HEK293 (cell line): ENCODE results near the gene DDIT3.

Source experiments
- CTCF ChIA-PET: fragments of 350-600 bp; formaldehyde crosslinking; extraction: SDS; loops from one replicate; lab custom pipeline; 2021; ENCODE audit warnings: antibody characterized with exemption; lab: Yijun Ruan, JAX
- POLR2A ChIA-PET: fragments of 300-600 bp; formaldehyde crosslinking; extraction: SDS; loops from one replicate; lab custom pipeline; 2020; ENCODE audit warnings: antibody characterized with exemption, inconsistent platforms; lab: Yijun Ruan, JAX
- H3K27ac ChIP-seq: fragments of 200-500 bp; sonication (Bioruptor generic); 2 replicates; pipeline ENCODE4 v1.5.1; 2014; ENCODE audit warnings: low read depth, low read length, control low read depth, inconsistent platforms; ENCODE audit errors: extremely low read depth
- H3K36me3 ChIP-seq, 2 experiments: fragments of 200-500 bp in 1 of 2; sonication (Bioruptor generic) in 1 of 2; 1 replicate in 1 of 2; 2 replicates in 1 of 2; pipeline ENCODE4 v1.5.1; 2014 to 2017; ENCODE audit warnings: inconsistent platforms in 2 of 2, low read length in 2 of 2; ENCODE audit not compliant: control insufficient read depth in 2 of 2, insufficient read depth in 1 of 2
- H3K4me1 ChIP-seq: fragments of 200-500 bp; sonication (Bioruptor generic); 2 replicates; pipeline ENCODE4 v1.5.1; 2014; ENCODE audit warnings: mild to moderate bottlenecking, low read length, inconsistent platforms; ENCODE audit not compliant: control insufficient read depth, insufficient read depth
- H3K4me3 ChIP-seq: 2 replicates; pipeline ENCODE4 v1.5.1; 2011; ENCODE audit warnings: low read depth, mild to moderate bottlenecking, control low read depth, low read length, moderate library complexity
- H3K9me3 ChIP-seq: fragments of 200-500 bp; sonication (Bioruptor generic); 2 replicates; pipeline ENCODE4 v1.5.1; 2014; ENCODE audit warnings: low read depth, low read length, inconsistent platforms; ENCODE audit not compliant: control insufficient read depth, insufficient read depth
- OSR2 ChIP-seq: fragments of 450-650 bp; formaldehyde crosslinking; IDR thresholded peaks from 2 replicates; pipeline ENCODE4 v1.5.1; 2016; ENCODE audit warnings: missing biosample characterization, missing genetic modification characterization
- PRDM10 ChIP-seq: fragments of 450-650 bp; formaldehyde crosslinking; IDR thresholded peaks from 2 replicates; pipeline ENCODE4 v1.5.1; 2016; ENCODE audit warnings: missing biosample characterization, missing genetic modification characterization
- ZNF645 ChIP-seq: fragments of 450-650 bp; formaldehyde crosslinking; IDR thresholded peaks from 2 replicates; pipeline ENCODE4; 2016; ENCODE audit warnings: missing biosample characterization, missing genetic modification characterization
- ZSCAN30 ChIP-seq: fragments of 450-650 bp; IDR thresholded peaks from 2 replicates; pipeline ENCODE4 v1.5.1; 2018; ENCODE audit warnings: missing biosample characterization, mild to moderate bottlenecking, missing genetic modification characterization, moderate library complexity
- TF ChIP-seq, protein P1 (sequence below): fragments of 450-650 bp; formaldehyde crosslinking; IDR thresholded peaks from 2 replicates; pipeline ENCODE4 v1.5.1; 2016; ENCODE audit warnings: missing biosample characterization, missing genetic modification characterization
- TF ChIP-seq, protein P2 (sequence below): fragments of 450-650 bp; formaldehyde crosslinking; IDR thresholded peaks from 2 replicates; pipeline ENCODE4 v1.5.1; 2016; ENCODE audit warnings: missing biosample characterization, missing genetic modification characterization, borderline replicate concordance

Gene DDIT3

GRCh38 chr12:57470970-57471656, 49.2 kb downstream of the DDIT3 start:
- POLR2A ChIA-PET: no interaction called here
- Histone ChIP-seq H3K27ac (no peak overlapping the region), H3K4me1 (no peaks in the 10 kb centered on the region), H3K36me3 (no peaks in the 10 kb centered on the region), H3K9me3 (no peaks in the 10 kb centered on the region), H3K4me3 (no peak overlapping the region)
- CTCF ChIA-PET: interaction anchor here (1.2 kb wide), 1 partner anchor 13 kb away, joined by 6 read pairs; the partner anchor contains the start of gene GLI1
- no peak for TF ChIP-seq ZNF645 (tag by site-specific recombination)
- 0 out of 2 replicates have a peak, but pooled peaks have one; percentile 15 for TF ChIP-seq PRDM10 (tag by site-specific recombination)
- TF ChIP-seq, protein P1, sequence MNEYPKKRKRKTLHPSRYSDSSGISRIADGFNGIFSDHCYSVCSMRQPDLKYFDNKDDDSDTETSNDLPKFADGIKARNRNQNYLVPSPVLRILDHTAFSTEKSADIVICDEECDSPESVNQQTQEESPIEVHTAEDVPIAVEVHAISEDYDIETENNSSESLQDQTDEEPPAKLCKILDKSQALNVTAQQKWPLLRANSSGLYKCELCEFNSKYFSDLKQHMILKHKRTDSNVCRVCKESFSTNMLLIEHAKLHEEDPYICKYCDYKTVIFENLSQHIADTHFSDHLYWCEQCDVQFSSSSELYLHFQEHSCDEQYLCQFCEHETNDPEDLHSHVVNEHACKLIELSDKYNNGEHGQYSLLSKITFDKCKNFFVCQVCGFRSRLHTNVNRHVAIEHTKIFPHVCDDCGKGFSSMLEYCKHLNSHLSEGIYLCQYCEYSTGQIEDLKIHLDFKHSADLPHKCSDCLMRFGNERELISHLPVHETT (tag by site-specific recombination): no peak

DNA sequence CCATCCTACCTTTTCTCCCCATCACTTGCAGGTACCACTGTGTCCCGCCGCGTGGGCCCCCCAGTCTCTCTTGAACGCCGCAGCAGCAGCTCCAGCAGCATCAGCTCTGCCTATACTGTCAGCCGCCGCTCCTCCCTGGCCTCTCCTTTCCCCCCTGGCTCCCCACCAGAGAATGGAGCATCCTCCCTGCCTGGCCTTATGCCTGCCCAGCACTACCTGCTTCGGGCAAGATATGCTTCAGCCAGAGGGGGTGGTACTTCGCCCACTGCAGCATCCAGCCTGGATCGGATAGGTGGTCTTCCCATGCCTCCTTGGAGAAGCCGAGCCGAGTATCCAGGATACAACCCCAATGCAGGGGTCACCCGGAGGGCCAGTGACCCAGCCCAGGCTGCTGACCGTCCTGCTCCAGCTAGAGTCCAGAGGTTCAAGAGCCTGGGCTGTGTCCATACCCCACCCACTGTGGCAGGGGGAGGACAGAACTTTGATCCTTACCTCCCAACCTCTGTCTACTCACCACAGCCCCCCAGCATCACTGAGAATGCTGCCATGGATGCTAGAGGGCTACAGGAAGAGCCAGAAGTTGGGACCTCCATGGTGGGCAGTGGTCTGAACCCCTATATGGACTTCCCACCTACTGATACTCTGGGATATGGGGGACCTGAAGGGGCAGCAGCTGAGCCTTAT, 49.9 kb downstream of the DDIT3 start:
- CTCF ChIA-PET: interaction anchor here (1.2 kb wide), 2 partner anchors 12 to 139 kb away, joined by 3 to 6 read pairs; partner anchors contain the start of gene GLI1
- TF ChIP-seq OSR2 (tag by site-specific recombination) (no peak), ZSCAN30 (tag by site-specific recombination) (no peak), PRDM10 (tag by site-specific recombination) (0 out of 2 replicates have a peak, but pooled peaks have one; percentile 15)
- TF ChIP-seq, protein P2, sequence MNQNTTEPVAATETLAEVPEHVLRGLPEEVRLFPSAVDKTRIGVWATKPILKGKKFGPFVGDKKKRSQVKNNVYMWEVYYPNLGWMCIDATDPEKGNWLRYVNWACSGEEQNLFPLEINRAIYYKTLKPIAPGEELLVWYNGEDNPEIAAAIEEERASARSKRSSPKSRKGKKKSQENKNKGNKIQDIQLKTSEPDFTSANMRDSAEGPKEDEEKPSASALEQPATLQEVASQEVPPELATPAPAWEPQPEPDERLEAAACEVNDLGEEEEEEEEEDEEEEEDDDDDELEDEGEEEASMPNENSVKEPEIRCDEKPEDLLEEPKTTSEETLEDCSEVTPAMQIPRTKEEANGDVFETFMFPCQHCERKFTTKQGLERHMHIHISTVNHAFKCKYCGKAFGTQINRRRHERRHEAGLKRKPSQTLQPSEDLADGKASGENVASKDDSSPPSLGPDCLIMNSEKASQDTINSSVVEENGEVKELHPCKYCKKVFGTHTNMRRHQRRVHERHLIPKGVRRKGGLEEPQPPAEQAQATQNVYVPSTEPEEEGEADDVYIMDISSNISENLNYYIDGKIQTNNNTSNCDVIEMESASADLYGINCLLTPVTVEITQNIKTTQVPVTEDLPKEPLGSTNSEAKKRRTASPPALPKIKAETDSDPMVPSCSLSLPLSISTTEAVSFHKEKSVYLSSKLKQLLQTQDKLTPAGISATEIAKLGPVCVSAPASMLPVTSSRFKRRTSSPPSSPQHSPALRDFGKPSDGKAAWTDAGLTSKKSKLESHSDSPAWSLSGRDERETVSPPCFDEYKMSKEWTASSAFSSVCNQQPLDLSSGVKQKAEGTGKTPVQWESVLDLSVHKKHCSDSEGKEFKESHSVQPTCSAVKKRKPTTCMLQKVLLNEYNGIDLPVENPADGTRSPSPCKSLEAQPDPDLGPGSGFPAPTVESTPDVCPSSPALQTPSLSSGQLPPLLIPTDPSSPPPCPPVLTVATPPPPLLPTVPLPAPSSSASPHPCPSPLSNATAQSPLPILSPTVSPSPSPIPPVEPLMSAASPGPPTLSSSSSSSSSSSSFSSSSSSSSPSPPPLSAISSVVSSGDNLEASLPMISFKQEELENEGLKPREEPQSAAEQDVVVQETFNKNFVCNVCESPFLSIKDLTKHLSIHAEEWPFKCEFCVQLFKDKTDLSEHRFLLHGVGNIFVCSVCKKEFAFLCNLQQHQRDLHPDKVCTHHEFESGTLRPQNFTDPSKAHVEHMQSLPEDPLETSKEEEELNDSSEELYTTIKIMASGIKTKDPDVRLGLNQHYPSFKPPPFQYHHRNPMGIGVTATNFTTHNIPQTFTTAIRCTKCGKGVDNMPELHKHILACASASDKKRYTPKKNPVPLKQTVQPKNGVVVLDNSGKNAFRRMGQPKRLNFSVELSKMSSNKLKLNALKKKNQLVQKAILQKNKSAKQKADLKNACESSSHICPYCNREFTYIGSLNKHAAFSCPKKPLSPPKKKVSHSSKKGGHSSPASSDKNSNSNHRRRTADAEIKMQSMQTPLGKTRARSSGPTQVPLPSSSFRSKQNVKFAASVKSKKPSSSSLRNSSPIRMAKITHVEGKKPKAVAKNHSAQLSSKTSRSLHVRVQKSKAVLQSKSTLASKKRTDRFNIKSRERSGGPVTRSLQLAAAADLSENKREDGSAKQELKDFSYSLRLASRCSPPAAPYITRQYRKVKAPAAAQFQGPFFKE (tag by site-specific recombination): no peak
- TF ChIP-seq, all 188 proteins: peak for 1
- no peaks in the 10 kb centered on the region for H3K36me3 ChIP-seq

More for the DNA sequence above, 49.9 kb downstream of the DDIT3 start:
- POLR2A ChIA-PET: no interaction called here
- H3K27ac ChIP-seq: no peak overlapping the region
- H3K4me3 ChIP-seq: no peak overlapping the region
- no peaks in the 10 kb centered on the region for H3K4me1 ChIP-seq
- H3K9me3 ChIP-seq: no peaks in the 10 kb centered on the region
